OCI-LY3 (cell line): Measurements from ENCODE around the gene RBM19.
A peak's percentile ranks its signal among the peaks of the same experiment; 100 is the strongest.

ENCODE experiments used
- EZH2phosphoT487 ChIP-seq: fragments of 200-600 bp; shearing (Covaris generic); IDR thresholded peaks from 2 replicates; pipeline ENCODE4 v1.6.1; 2018; ENCODE audit warnings: antibody characterized with exemption, mixed run types, low read depth
- TF ChIP-seq, protein P1 (sequence below): fragments of 200-600, 300-600 bp; sonication (generic); IDR thresholded peaks from 2 replicates; pipeline ENCODE4 v1.5.1; 2014; ENCODE audit warnings: antibody characterized with exemption, low read length, low read depth

DNA sequence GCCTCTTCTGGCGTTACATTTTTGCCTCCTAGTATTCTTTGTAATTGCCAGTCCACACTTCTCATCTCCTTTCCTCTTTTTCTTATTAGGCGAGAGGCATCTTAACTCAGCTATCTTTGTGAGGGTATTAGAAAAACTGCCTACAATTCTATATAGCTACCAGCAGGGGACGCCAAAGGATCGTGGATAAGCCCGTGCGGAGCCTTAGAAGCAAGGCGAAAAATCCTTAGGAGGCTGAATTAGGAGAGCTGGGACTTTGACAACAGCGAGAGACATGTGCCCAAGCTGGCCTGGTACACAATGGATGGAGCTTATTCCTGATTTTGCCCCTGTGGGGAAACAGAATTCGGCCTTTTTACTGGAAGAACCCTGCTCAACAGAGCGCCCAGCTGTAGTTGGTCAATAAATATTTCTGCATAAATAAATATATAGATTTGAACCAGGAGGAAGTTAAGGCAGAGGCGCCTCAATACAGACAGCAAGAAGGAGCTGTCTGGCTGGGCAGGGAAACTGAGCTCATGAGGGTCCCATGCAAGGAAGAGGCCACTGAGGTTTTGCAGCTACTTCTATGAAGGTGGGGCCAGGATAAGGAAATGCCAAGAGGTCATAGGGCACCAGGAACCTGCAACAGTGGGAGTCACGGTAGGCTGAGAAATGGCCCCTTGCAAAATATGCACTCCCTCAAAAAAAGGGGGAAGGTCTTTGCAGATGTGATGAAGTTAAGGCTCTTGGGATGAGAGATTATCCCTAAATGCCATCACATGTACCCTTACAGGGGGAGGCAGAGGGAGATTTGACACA lies 14.6 kb upstream of the RBM19 start:
- TF ChIP-seq, protein P1, sequence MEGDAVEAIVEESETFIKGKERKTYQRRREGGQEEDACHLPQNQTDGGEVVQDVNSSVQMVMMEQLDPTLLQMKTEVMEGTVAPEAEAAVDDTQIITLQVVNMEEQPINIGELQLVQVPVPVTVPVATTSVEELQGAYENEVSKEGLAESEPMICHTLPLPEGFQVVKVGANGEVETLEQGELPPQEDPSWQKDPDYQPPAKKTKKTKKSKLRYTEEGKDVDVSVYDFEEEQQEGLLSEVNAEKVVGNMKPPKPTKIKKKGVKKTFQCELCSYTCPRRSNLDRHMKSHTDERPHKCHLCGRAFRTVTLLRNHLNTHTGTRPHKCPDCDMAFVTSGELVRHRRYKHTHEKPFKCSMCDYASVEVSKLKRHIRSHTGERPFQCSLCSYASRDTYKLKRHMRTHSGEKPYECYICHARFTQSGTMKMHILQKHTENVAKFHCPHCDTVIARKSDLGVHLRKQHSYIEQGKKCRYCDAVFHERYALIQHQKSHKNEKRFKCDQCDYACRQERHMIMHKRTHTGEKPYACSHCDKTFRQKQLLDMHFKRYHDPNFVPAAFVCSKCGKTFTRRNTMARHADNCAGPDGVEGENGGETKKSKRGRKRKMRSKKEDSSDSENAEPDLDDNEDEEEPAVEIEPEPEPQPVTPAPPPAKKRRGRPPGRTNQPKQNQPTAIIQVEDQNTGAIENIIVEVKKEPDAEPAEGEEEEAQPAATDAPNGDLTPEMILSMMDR = peak; percentile 92
- TF ChIP-seq EZH2phosphoT487 = no peak
